ENCODE results near the gene CHST8.
"Not testable (repeated sequence)": the region's sequence is repeated elsewhere in the genome, so short reads cannot be mapped to it uniquely, and the experiment has no call there.

The CHST8 gene

DNA sequence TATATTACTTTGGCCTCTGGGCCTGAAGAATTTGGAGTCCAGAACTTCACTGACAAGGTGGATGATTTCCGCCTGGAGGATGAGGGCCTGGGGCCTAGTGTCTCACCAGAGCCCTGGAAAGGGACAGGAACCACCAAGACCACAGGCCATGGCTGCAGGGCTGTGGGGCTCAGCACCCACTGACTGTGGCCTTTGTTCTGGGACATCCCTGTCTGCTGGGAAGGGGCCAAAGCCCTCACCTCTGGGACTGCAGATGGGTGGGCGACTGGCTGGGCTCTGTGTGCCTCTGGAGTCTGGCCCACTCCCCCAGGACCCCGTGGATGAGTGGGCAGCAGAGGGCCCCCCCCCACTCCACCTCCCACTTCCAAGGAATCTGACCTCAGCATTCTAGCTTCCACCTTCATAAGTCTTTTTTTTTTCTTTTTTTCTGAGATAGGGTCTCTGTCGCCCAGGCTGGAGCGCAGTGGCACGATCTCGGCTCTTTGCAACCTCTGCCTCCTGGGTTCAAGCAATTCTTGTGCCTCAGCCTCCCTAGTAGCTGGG is 20.3 kb downstream of the CHST8 start:
- DNase-seq (ENCODE audit: low read depth) = no peak

DNA sequence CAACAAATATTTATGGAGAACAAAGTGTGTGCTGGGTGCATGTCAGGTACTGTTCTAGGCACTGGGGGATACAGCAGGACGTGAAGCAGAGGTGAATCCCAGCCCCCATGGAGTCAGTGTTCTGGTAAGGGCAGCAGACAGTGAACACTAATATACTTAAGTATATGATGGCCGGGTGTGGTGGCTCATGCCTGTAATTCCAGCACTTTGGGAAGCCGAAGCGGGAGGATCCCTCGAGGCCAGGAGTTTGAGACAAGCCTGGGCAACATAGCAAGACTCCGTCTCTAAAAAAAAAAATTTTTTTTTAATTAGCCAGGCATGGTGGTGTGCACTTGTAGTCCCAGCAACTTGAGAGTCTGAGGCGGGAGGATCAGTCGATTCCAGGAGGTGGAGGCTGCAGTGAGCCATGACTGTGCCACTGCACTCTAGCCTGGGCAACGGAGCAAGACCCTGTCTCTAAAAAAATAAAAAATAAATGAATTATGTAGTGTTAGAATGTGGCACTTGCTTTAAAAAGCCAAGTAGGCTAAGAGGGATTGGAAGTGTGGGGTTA is 22.6 kb downstream of the CHST8 start:
- DNase-seq (ENCODE audit: low read depth) = no peak

DNA sequence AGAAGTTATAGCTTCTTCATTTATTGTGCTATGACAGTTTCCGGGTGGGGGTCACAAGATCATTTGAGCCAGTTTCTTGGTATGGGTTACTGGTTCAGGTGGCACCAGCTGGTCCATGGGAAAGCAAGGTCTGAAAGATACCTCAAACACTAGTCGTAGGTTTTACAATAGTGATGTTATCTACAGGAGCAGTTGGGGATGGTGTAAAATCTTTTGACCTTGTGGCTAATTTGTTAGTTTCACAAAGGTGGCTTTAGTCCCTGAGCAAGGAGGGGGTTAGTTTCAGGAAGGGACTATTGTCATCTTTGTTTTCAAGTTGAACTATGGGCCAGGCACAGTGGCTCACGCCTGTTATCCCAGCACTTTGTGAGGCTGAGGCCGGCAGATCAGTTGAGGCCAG is 24.6 kb downstream of the CHST8 start:
- no peak for DNase-seq (ENCODE audit: low read depth)

DNA sequence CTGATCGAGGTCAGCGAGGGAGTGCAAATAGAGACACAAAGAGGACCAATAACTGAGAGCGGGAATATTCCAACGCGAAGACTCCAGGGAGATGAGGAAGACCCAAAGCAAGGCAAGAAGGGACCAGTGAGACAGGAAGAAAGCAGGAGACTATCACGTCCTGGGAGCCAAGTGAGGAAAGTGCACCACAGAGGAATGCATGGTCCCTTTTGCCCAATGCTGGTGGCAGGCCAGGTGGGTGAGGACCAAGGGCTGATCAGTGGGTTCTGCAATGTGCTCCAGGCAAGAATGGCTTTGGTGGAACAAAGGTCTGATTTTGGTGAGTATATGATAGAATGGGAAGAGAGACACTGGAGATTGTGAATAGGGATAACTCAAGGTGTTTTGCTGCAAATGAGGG is 25.4 kb downstream of the CHST8 start:
- DNase-seq (ENCODE audit: low read depth) = no peak

DNA sequence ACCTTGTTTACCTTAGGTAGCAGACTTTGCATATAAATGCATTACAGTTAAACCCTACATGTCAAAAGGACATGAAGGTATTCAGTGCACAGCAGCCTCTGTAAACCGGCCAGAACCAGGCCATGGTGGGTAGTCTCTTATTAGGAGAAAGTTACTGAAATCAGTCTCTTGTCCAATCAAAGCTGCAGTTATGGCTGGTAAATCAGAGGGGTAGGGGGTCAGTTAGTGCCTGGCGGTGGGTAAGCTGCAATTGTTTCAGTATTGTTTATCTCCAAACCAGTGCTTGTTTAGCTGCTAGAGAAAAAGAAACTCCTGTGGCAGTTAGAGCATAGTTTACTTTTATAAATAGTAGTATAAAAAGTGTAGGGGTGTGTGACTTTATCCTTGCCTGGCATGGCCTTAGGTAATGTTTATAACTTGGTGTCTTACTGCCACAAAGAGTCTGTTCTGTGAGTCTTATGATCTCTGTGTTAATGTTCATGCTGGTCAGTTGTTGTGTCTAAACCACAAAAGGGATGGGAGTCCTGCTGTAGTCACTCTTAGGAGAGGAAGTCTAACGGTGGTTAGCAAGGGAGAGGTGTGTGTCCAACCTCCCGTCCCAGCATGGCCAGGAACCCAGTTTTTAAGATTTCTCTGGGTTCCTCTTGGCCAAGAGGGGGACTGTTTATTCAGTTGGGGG is 28.0 kb downstream of the CHST8 start:
- no peak for DNase-seq (ENCODE audit: low read depth)

DNA sequence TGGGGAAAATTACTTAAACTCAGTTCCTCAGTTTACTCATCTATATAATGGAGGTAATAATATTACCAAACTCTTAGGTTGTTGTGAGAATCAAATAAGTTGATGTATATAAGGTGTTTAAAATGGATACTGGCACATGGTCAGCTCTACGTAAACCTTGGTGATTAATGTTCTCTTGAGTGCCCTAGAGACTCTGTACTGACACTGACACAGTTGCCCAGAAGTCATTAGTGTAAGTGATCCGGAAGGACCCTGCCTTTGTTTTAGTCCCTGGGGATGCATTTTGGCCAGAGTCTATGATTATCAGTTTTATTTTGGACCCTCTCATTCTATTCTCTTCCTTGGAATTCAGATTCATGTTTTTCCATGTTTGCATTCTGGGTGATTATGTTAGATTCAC is 31.9 kb downstream of the CHST8 start:
- no peak for DNase-seq (ENCODE audit: low read depth)

DNA sequence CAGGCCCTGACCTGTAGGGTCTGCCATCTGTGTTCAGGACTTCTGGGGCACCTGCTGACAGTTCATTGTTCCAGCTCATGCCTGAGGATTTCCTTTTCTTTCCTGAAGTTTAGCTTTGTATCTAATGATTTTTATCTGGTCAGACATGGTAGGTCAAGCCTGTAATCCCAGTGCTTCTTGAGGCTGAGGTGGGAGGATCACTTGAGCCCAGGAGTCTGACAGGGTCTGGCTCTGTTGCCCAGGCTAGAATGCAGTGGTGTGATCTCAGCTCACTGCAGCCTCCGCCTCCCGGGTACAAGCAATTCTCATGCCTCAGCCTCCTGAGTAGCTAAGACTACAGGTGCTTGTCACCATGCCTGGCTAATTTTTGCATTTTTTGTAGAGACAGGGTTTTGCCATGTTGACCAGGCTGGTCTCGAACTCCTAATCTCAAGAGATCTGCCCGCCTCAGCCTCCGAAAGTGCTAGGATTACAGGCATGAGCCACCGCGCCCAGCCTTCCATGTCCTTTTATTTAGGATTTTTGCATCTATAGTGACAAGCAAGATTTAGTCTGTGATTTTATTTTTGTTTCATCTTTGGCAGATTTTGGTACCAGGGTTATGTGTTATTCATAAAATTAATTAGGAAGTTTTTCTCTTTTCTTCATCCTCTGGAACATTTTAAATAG is 33.2 kb downstream of the CHST8 start:
- no peak for DNase-seq (ENCODE audit: low read depth)

DNA sequence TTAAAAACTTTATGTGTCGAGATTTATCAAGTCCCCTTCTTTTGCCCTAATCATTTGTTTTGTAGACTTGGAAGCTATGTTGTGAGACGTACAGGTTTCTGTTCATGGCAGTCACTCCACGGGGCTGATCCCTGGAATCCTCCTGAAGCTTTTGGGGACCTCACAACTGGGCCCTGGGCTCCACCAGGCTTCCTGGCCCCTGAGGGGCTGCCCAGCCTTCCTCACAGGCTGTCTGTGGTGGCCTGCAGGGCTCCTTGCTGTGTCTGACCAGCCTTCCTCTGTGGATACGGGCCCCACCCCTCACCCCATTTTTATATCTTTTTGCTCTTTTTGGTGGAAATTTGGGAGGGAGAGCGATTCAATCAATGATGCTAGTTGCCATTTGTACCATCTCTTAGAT is 38.1 kb downstream of the CHST8 start:
- DNase-seq (ENCODE audit: low read depth) = no peak

DNA sequence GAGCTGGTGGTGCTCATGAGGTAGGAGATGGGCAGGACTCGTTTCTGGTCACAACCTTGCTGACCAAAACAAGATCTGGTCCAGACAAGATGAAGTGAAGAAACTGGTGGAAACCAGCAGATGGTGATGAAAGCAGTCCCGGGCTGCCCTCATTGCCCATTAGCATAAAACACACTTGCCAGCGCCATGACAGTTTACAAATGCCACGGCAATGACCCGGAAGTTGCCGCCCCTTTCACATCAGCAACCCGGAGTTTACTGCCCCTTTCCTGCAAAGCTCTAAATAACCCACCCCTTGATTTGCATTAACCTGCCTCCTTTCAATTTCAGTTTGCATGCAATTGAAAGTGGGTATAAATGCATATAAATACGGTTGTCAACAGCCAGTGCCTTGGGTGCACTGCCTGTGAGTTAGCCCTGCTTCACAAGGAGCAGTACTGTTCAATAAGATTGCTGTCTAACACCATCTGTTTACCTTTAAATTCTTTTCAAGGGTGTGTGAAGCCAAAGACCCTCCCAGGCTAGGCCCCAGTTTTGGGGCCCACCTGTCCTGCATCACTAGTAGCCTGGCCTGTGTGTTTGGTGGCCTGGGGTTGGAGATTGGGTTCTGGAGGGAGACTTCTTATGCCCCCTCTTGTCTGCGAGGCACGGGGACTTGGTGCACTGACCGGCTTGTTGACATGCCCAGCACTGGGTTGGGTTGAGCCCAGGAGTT is 38.8 kb downstream of the CHST8 start:
- DNase-seq (ENCODE audit: low read depth) = no peak

DNA sequence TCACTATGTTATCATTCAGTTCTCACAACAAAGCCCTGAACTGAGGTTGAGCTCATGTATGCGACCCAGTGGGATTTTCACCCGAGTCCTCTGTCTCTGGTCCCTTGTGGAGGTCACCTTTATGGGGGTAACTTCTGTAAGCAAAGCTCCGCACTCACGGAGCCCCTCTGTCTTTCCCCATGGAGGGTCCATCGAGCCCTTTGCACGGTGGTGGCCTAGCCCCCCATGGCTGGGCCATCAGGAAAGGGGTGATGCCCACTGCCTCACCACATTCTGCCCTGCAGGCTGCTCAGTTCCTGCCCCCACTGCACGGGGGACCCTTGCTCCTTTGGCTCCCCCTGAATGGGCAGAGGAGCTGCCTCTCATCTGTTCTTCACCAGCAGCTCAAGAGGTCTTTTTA is 39.6 kb downstream of the CHST8 start:
- DNase-seq (ENCODE audit: low read depth) = no peak

DNA sequence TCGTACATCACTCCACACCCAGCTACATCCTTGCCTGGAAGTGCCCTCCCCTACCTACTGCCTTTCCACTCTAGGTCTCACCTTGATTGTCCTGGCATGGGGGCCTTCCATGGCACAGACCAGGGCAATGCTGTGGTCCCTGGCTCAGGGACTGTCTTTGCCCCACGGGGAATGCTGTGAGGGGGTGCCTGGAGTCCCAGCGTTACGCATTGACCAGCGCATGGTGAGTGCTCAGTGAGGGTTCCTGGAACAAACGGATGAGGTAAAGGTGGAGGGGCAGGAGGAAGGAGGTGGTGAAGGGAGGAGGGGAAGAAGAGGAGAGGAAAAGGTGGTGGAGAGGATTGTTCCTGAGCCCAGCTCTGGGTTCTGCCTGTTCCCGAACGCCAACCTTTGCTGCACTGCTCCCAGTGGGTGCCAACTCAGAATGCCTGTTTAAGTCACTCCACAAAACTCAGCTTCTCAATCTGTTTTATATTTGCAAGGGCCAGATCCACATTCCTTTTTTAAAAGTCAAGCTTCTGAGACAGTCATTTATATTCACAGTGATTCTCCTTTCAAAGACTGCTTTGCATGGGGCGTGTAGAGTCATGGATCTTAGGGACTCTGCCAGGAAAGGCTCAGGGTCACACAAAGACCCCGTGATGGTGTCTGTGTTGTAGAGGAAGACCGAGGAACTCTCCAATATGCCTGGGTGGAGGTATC is 40.8 kb downstream of the CHST8 start:
- DNase-seq (ENCODE audit: low read depth) = no peak

DNA sequence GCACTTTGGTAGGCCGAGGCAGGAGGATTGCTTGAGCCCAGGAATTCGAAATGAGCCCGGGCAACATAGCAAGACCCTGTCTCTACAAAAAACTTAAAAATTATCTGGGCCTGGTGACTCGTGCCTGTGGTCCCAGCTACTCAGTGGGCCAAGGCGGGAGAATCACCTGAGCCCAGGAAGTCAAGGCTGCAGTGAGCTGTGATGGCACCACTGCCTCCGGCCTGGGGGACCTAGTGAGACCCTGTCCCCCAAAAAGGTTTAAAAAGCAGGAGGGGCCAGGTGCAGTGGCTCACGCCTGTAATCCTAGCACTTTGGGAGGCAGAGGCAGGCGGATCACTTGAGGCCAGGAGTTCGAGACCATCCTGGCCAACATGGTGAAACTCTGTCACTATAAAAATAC is 41.6 kb downstream of the CHST8 start:
- not testable (repeated sequence) for DNase-seq (ENCODE audit: low read depth)

DNA sequence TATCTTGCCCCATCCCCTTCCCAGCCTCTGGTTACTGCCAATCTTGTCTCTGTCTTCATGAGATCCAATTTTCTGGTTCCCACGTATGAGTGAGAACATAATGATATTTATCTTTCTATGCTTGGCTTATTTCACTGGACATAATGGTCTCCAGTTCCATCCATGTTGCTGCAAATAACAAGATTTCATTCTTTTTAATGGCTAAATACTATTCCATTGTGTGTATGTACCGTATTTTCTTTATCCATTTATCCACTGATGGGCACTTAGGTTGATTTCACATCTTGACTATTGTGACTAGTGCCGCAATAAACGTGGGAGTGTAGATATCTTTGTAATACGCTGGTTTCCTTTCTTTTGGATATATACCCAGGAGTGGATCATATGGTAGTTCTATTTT is 43.0 kb downstream of the CHST8 start:
- DNase-seq (ENCODE audit: low read depth) = no peak

DNA sequence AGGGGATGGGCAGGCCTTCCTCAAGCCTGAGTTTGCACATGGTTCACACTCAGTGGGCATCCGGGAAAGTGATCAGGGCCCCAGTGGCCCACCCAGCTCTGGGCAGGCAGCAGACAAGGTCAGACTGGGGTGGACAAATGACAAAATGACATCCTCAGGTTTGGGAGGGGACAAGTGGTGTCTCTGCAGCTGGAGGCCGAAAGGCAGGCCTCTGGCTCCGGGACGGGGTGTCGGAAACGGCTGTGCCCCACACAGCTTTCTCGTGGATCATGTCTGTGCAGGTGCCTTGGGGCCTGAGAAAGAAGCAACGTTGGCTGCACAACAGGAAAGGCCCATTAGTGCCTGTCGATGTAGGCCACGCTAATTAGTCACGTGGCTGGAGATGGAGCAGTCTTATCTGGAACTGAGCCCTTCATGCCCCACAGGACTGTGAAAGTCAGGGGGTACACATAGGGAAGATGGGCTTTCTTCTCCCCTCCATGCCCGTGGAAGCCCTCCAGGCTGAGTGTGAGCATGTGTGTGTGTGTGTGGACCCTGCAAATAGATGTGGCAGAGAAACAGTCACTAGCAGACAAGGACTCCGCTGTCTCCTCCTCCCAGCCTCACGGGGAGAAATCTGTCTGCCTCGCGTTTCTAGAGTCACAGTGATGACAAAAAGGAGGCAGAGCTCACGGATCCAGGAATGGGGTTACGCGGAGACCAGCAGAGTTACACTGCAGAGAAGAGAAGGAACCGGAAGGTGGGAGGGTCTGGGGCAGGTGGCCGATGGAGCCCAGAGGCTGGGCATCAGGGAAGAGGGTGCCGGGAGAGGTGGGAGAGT is 44.2 kb downstream of the CHST8 start:
- DNase-seq (ENCODE audit: low read depth) = no peak

DNA sequence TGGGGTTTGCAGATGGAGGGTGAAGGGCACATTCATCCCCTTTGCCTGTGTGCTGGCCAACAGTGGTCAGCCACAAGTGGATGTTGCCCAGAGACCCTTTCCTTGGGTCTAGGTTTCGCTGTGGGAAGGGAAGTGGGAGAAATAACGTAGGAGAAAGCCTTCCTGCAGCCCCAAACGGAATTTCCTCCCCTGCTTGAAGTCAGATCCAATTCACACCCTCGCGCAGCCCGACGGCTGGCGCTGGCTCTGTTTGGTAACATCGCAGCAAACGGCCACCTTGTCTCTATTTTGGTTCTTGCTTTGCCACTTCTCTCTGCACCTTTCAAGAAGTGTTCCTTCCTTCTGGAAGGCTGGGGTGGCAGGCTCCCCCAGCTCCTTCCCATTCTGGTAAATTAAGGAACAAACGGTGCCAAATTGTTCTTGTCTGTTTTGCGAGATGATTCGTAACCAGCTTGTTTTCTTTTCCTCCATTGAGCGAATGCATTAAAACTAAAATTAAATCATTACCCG is 45.4 kb downstream of the CHST8 start:
- DNase-seq (ENCODE audit: low read depth) = no peak

DNA sequence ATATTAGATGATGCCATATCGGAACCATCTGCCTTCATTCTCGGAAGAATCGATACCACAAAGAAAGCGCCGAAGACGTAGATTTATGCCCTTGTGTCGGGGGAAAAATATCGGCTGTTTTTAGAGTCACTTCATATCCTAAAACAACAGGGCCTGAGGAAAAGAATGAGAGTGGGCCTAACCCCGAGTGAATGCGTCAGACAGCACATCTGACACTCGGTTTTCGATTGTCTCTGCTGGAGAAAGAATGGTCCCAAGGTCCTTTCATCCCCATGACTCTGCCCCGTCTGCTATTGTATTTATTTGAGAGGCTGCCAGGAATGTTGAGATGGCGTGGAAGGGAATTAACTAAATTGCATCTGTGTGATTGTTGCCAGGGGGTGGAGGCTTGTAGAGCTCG is 46.1 kb downstream of the CHST8 start:
- DNase-seq (ENCODE audit: low read depth) = no peak

DNA sequence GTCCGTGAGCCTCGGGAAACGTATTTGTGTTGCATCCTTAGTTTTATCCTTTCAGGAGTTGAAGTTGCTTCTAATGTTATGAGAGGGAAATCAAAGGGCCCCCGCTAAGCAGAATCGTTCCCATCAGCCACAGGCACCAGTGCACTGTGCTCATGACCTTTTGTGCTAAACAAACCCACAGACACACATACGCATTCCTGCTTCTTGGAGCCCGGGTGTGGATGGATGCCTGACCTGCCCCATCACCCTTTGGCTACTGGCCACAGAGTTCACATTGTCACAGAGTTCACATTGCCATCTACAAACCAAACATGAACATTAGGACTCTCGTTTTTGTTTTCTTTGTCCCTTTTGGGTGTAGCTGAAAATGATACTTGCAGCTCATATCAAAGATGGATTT is 47.2 kb downstream of the CHST8 start:
- DNase-seq (ENCODE audit: low read depth) = no peak

DNA sequence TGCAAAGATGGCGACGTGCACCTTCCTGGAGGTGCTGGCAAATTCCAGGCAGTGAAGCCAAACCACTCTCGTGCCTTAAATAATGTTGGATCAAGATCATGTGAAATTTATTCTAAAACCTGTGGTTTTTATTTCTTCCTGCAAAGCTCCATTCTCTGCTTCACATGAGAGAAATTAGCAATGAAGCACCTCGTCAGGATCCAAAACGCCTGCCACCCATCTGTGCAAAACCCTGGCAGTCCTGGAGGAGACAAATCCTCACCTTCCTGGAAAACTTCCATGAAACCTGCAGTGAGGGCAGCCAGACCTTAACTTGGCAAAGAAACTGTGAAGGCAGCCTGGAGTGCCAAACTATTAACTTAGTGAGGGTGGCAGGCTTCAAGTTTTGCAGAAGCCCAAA is 47.6 kb downstream of the CHST8 start:
- DNase-seq (ENCODE audit: low read depth) = no peak

DNA sequence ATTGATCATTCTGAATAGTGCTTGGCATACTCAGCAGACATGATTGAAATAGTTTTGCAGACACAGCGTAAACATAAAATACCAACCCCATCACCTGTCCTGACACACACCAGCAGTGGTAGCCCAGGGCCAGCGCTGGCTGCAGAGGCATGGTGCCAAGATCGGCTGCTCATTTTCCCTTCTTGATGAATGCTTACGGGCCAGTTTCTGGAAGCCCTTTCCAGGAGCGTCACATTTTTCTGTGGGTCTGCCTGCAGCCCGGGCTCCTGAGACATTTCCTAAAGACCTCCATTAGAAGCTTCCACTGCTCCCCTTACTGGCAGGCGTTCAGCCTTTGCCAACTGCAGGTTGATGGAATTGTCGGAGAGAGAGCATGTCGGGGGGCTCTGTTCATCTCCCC is 48.6 kb downstream of the CHST8 start:
- DNase-seq (ENCODE audit: low read depth) = no peak

DNA sequence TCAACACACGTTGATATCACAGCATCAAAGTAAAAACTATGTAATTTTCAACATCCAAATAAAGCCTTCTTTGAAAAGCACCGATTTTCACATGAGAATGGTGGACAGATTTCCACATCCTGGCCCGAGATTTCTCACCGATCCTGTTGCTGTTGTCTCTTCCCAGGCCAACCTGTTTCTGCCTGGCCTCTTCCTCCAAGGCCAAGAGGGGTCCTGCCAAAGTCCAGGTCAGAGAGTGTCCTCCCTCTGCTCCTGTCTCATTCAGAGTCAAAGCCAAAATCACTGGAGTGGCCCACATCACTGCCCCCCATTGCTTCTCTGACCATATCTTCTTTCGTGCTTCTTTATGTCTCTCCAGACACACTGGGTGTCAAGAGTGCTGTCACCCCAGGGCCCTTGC is 49.5 kb downstream of the CHST8 start:
- DNase-seq (ENCODE audit: low read depth) = no peak

DNA sequence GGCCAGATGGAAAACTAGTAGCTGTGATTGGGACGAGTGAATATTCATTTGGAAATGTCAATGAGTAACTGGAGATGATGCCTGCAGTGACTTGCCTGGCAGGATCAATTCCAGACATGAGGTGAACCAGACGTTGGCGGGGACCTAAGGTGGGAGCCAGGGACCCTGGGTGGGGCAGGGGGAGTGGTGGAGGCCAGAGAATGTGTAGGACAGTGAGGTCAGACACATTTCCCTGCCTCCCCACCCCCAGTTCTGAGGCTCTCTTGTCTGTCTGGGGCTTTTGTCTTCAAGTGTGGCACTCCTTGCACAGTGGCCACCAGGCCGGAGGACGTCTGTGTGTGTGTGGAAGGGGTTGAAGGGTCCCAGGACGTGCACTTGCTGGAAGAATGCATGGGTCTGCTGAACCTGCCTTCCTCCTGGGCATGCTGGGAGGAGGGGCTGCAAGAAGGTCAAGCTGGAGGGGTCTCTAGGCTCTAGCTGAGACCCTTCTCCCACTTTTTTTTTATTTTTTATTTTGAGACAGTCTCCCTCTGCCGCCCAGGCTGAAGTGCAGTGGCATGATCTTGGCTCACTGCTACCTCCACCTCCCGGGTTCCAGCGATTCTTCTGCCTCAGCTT is 51.6 kb downstream of the CHST8 start:
- DNase-seq (ENCODE audit: low read depth) = no peak
